HG02938 (cell line): ENCODE data around the gene SH3BP5.
A peak's percentile ranks its signal among the peaks of the same experiment; 100 is the strongest.

Source experiments
- ATAC-seq: cut with Tn5 transposase; IDR thresholded peaks from one replicate; pipeline ENCODE4 v1.9.1; 2021; ENCODE audit warnings: mild to moderate bottlenecking, moderate library complexity; ENCODE audit not compliant: unreplicated experiment

Gene SH3BP5

DNA sequence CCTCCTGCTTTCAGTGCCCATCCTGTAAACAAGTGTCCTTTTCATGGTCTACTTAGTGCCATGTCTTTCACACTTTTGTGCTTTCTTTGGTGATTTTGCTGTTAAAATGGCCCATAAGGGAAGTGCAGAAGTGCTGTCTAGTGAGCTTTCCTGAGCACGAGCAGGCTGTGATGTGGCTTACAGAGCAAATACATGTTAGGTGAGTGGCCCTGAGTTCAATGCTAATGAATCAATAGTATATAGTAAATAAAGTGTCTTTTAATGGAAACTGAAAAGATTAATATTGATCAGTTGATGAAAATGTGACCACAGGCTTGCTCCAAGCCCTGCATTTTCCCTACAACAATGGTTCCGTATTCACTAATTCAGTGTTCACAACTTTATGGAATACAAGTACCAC lies 5.7 kb downstream of the SH3BP5 start:
- ATAC-seq = no peak

DNA sequence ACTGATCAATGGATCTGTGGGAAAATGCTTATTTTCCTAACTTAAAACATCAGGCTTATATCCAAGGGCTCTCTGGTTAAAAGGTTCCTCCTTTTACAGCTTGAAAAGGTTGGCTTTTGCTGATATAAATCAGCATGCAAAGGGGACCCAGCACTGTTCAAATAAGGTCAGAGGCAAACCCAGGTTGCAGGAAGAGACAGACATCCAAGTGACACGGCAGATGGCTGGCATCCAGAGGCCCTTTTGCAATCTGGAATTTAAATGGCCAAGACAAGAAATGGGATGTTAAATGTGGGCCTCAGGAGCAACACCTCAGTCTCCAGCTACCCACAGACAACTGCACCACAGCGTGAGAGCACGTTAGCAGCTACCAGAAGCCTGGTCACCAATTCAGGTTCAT lies 6.3 kb downstream of the SH3BP5 start:
- no peak for ATAC-seq

DNA sequence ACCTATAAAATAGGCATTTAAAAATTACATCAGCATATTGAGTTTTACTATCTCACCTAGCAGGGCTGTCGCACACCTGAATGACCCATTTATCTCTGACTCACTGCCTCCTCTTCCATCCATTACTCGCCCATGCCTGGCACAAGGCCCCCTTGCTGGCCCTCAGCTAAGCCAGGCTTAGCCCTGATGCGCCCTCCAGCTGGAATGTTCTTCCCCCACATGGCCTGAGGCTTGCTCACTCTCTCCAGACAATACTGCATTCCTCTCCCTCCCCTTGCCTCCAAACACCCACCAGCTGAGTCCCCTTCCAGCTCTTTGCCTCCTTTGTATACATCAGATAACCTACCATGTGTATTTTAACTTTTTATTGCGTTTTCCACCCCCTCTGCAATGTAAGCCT lies 7.2 kb downstream of the SH3BP5 start:
- no peak for ATAC-seq

DNA sequence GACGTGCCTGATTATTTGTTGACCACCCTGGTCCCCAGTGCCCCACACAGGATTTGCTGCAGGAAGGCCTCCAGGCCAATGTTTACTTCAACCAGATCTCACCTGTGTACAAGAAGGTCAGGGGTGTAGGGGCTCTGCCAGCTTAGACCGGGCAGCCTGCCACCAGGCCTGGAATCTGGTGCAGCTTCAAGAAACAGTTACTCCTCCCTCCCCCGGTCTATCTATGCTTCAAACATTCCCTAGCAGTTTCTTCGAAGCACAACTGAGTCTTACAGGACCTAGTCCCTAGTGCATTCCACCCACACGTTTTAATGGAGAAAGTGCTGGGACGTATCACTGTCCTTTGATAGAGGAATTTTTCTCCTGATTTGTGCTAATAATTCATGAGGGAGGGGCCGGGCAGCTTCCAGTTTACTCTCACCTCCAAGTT lies 8.0 kb downstream of the SH3BP5 start:
- no peak for ATAC-seq

DNA sequence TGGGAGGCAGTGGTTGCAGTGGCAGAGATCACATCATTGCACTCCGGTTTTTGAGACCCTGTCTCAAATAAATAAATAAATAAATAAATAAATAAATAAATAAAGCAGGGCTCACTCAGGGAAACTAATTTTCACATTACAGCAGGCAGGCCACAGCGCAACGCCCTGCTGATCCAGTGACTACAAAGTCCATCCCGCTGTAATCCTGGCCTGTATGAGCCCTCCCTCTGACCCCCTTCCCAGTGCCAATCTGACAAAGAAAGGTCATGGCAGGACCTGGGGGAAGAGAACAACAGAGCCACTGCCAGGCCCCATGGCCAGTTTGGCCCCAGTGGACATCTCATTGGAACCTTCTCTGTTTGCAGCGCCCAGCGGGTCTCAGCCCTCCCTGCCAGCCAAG lies 9.3 kb downstream of the SH3BP5 start:
- no peak for ATAC-seq

DNA sequence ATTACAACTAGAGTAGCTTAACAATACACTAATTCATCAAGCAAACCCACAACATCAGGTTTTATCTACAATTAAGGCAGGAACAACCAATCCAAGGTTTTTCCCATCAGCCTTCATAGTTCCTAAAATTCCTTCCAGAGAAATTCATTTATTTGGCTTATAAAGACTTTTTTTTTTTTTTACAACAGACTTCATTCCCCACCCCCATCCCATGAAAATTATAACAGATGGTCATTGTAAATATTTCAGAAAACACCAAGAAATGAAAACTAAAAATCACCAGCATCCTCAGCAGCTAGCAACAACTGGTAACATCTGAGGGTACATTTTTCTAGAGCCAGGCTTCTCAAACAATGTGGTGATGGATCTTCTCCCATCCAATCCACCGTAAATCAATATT lies 11.0 kb downstream of the SH3BP5 start:
- no peak for ATAC-seq

DNA sequence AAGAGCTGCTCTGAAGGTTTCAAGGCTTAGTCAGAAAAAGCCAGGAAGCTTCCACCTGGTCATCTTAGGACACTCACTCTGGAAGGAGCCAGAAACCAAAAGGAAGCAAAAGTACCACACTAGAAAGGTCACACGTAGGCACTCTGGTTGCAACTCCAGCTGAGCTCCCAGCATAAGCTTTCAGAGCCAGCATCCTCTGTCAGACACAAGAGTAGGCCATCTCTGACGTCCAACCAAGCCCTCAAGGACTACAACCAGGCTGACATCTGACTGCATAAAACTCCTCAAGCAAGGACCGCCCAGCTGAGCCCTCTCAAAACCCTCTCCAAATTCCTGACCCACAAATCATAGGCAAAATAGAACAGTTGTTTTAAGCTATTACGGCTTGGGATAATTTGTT lies 12.8 kb downstream of the SH3BP5 start:
- no peak for ATAC-seq

DNA sequence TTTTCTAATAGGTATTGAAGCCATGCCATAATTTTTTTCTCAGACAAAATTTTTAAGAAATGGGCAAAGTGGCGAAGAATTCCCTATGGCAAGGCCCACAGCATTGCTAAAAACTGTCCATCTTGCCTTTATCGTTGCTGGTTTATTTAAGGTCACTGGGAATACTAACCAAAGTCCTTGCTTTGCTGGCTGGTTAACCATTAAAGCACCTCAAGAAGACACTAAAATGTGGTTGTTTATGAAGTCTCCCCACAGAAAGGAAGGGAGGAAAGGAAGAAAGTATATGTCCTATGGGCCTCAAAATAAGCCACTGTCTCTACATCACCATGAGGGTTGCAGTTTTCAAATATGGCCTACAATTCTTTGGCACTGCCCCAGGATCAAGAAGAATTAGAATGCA lies 13.2 kb downstream of the SH3BP5 start:
- ATAC-seq = no peak

DNA sequence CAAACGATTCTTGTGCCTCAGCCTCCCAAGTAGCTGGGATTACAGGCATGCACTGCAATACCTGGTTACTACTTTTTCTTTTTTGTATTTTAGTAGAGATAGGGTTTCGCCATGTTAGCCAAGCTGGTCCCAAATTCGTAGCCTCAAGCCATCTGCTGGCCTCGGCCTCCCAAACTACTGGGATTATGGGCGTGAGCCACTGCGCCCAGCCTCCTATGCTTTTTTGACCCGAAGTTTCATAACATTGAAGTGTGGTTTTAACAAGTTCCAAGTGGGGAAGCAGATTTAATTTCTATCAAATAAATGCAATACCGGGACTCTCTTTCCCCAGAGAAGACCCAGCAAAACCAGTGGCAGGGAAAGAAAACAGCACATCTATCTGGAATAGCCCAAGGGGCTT lies 13.7 kb downstream of the SH3BP5 start:
- no peak for ATAC-seq

DNA sequence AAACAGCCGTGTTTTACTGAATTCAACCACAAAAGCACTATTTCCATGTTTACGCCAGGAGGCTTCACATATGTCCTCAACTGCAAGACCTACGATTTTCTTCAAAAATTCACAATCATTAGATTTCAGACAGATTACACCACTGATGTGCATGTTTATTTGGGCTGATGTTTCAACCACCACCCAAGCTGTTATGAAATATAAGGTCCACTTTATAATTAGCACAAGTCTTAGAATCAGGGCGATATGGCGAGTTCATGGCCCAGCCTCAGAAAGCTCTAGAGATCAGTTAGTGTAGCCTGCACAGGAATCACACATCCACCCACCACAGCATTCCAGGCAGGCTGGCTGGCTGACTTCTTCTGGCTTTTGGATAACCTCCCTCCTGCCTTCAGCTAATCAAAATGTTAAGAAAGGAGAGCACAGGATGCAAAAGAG lies 15.4 kb downstream of the SH3BP5 start:
- no peak for ATAC-seq

DNA sequence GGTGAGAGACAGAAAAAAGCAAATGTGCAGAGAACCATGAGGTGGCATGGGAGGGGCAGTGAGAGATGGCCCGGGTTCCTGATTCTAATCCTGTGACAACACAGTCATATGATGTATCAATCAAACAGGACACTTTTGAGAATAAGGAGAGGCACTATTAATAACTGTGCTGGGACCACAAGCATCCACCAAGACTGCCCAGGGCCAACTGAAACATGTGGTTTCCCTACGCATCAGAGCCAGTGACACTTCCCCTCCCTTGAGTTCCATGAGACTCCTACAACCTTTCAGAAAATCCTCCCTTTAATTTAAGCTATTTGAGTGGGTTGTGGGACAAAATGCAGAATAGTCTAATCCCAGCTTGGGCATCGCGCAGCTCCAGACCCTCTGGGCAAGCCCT lies 17.4 kb downstream of the SH3BP5 start:
- ATAC-seq = no peak

DNA sequence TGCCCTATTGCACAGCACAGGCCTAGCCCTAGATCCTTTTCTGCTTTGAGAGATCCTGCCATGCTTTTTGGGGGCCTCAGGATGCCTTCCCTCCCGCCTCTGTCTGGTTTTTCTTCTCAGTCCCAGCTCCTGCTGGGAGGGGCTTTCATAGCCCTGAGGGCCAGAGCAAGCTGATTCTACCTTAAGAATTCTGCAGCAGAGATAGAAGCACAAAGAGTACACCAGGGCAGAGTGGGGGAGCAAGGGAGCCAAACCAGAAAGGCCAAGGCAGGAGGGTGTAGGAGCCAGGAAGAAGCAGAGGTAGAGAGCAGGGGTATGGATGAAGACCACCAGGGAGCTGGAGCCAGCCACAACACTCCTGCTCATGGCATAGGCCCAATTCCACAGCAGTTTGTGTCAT lies 18.1 kb downstream of the SH3BP5 start:
- no peak for ATAC-seq

DNA sequence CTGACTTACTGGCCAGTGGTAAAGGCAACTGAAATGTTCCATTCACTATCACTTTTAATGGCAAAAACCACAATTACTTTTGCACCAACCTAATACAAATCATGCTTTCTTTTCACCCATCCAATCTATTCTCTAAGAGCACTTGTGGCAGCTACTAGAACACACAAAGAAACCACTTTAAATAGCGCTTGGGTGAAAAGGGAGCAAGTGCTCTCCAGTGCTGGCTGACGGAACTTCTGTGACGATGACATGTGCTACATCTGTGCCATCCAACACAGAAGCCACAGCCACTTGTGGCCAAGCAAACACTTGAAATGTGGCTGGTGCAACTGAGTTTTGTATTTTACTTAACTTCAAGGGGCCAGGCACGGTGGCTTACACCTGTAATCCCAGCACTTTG lies 18.9 kb downstream of the SH3BP5 start:
- no peak for ATAC-seq

DNA sequence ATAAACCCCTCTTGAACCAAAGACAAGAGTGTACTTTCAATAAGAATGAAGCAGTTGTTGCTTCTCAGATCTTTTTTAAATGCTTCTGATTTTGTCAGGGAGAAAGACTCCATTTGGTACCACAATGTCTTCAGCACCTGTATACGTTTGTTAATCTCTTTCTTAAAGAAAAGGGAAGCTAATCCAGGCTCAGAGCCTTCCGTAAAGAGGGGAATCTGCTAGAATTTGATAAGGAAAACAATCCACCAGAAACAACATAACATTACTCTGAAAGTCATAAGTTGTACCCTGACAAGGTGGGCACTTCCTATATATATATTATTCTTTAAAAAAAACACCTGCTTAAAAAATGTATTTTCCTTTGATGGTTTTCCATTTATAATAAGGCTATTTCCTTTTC lies 19.8 kb downstream of the SH3BP5 start:
- ATAC-seq = no peak

DNA sequence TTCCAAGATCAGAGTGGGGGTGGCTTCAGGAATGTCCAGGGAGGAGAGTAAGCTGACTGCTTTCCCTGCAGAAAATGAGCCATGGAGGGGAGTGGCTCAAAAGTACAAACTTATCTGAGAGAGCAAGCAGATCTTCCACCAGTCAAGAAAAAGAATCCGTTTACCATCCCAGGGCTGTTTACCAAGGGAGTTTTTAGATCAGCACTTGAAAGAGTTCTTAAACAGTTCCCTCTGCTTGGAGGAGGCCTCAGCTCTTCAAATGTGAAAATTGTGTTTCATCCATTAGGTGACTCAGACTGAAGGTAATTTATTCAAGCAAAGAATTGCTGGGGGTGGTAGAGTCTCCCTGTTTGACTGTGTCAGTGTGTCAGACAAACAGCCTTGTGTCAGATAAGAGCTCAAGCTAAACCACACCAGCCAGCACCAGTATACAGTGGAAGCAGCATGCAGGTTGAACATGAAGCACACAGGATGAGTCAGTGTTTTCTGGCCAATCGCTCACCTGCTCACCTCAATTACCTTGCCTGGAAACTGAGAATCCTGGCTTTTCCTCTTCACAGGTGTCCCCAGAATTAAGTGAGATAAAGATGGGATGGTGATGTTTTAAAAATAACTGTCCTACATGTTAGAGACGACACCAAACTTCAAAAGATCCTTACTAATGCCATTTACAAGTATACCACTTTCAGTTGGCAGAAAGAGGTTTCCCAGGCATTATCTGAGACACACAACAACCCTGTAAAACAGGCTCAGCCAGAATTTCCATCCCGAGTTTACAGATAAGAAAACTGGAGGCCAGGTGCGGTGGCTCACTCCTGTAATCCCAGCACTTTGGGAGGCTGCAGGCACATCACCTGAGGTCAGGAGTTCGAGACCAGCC lies 21.7 kb downstream of the SH3BP5 start:
- ATAC-seq = peak; percentile 72

DNA sequence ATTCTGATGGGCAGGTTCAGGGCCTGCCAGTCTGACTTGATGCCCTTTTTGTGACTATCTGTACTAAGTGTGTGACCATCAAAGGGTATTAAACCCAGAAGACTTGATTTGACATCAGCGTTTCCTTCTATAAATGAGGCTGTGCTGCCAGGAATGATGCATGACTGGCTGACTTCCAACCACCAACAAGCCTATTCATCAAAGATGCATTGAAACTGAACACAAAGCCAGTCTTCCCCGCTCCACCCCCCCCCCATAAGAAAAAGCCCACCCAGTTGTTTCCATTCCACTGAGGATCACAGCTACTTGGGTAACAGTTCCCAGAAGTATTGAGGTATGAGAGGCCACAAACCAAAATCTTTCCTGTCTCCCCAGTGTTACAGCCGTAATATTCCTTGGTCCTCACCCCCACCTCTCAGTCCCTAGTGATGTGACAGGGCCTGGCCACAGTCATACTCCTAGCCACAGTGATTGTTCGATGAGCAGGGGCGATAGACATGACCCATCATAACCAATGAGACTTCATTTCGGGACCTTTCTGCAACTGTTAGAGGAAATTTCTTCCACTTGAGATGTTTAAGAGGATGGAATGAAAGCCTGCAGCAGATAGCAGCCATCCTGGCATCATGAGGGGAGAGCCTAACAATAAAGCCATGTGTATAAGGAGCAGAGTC lies 22.6 kb downstream of the SH3BP5 start:
- no peak for ATAC-seq

DNA sequence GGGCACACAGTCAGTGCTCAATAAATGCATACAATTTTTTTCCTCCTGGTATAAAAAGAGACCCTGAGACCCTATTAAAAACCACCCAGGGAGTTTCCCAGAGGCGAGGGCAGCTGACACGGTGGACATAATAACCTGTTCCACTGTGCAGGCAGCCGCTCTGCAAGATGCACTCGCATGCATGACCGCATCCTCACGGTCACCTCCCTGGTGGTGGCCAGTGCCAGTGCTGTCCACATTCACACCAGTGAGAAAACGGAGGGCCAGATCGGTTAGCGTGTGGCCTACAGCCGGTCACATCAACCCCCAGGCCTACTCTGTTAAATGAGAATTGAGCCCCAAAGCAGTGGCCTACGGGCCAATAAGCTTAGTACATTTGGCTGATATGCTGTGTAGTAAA lies 24.8 kb downstream of the SH3BP5 start:
- no peak for ATAC-seq

DNA sequence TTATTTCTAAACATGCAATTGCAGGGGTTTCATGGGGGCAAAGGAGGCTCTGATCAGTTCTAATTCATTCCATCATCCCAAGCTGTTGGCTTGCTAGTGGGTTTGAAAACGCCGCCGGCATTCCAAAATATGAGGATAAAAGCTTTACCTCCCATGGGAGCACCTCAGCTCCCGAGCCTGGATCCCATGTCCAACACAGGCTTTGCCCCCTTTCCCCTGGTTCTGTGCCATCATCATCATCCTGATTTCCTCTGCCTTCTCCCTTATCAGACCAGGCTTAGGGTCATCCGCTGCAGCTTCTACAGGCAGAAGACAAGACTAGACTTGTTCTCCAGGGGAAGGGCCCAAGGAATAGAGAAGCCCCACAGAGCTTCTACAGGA lies 25.4 kb downstream of the SH3BP5 start:
- no peak for ATAC-seq

DNA sequence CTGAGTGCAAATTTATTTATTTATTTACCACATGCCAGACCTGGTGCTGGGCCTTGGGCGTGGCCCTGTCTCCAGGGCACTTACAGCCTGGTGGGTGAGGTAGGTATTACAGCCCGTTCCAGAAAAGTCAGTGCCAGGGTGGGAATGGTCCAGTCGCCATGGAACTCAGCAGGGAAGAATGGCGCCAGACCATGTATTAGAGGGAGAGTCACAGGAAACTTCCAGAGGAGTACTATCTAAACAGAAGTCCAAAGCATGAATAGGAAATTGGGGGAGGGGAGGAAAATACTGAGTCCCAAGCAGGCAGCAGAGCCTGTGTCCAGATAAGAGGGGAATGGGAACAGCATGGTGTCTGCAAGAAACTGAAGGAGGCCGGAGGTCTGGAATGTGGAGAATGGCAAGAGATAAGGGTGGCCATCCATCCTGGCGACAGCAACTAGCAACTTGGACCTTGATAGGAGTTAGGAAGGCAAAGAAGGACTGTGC lies 27.0 kb downstream of the SH3BP5 start:
- ATAC-seq = no peak

DNA sequence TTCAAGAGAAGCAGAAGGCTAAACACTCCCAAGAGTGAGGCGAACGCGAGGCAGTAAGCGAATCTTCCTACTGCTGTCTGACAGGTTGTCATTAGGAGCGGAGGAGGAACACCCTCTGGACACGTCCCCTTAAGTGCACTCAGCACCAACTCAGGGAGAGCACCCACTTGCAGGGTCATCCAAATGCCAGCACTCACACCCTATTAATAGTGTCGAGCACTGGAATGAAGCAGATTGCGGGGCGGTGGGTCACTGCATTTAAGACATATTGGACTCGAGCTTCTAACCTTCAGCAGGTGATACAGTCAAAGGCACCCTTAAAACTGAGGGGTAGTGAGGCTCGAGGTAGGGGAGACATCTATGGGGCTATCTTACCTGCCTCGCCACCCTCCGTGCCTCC lies 28.7 kb downstream of the SH3BP5 start:
- no peak for ATAC-seq

DNA sequence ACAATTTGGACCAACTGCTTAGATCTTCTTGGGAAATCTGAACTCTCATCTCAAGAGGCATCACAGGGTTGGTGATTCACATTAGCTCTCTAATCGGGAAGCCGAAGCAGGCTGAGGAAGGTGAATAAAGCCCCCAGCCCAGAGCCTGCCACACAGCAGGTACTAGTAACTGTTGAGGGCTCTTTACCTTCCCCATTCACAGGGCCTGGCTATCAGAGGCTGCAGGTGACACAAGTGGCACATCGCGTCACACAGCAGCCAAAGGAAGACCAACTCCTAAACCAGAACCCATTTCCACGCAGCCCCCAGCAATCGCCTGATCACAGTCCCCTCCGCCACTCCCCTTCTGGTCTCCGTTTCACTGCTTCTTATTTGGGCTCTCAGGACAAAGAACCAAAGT lies 29.2 kb downstream of the SH3BP5 start:
- no peak for ATAC-seq

DNA sequence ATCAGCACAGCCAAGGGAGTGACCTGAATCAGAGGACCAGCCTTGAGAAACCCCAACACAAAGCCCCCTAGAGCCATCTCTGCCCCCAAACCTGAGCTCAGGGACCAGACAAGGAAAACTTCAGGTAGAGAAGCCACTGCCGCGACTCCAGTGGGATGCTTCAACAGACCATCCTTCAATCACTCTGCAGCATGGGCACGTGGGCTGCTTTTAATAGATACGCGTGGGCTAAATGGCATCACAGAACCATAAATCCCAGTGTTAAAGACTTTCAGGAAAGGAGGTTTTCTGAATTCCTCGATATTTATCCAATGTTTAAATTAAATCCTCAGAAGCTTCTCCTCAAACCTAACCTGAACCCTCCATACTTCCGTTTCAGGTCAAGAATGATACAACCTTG lies 30.6 kb downstream of the SH3BP5 start:
- ATAC-seq = no peak
